T-helper 22 cell (primary cell): ENCODE results near the gene TCAIM.
"Not testable (repeated sequence)": the region's sequence is repeated elsewhere in the genome, so short reads cannot be mapped to it uniquely, and the experiment has no call there.

Experiments used
- DNase-seq: peaks from one replicate; pipeline ENCODE4 v3.0.0-alpha.2; 2020; ENCODE audit warnings: low read depth

TCAIM gene

GRCh38 chr3:44346590-44346989, 8.0 kb downstream of the TCAIM start:
- DNase-seq: not testable (repeated sequence)

GRCh38 chr3:44348993-44349392, 10.4 kb downstream of the TCAIM start:
- no peak for DNase-seq

GRCh38 chr3:44353355-44353924, 14.9 kb downstream of the TCAIM start:
- DNase-seq: no peak

GRCh38 chr3:44355362-44356033, 16.9 kb downstream of the TCAIM start:
- no peak for DNase-seq

- DNase-seq: no peak
Observed at GRCh38 chr3:44359146-44359751, 20.7 kb downstream of the TCAIM start.

GRCh38 chr3:44363591-44363990, 25.0 kb downstream of the TCAIM start:
- DNase-seq: no peak

- no peak for DNase-seq
Observed at GRCh38 chr3:44365952-44366351, 27.4 kb downstream of the TCAIM start.

- no peak for DNase-seq
Observed at GRCh38 chr3:44375450-44375849, 36.9 kb downstream of the TCAIM start.

- DNase-seq: no peak
Observed at GRCh38 chr3:44387404-44387803, 48.8 kb downstream of the TCAIM start.

GRCh38 chr3:44392489-44392888, 53.9 kb downstream of the TCAIM start:
- DNase-seq: no peak

GRCh38 chr3:44395714-44396113, 57.1 kb downstream of the TCAIM start:
- DNase-seq: no peak

GRCh38 chr3:44396200-44397171, 57.9 kb downstream of the TCAIM start:
- no peak for DNase-seq

GRCh38 chr3:44398271-44398670, 59.7 kb downstream of the TCAIM start:
- not testable (repeated sequence) for DNase-seq

- no peak for DNase-seq
Observed at GRCh38 chr3:44398853-44399252, 60.3 kb downstream of the TCAIM start.

GRCh38 chr3:44400771-44401170, 62.2 kb downstream of the TCAIM start:
- DNase-seq: no peak

GRCh38 chr3:44402548-44402947, 64.0 kb downstream of the TCAIM start:
- no peak for DNase-seq

- no peak for DNase-seq
Observed at GRCh38 chr3:44409640-44410410, 71.3 kb downstream of the TCAIM start.

- DNase-seq: no peak
Observed at GRCh38 chr3:44411031-44411645, 72.6 kb downstream of the TCAIM start.

- no peak for DNase-seq
Observed at GRCh38 chr3:44412365-44412764, 73.8 kb downstream of the TCAIM start.

- DNase-seq: no peak
Observed at GRCh38 chr3:44414517-44415090, 76.0 kb downstream of the TCAIM start.

GRCh38 chr3:44415421-44415820, 76.9 kb downstream of the TCAIM start:
- no peak for DNase-seq
